ENCODE measurements around the gene CEP152.

The CEP152 gene

GRCh38 chr15:48811325-48811958 is 573 bp upstream of the CEP152 start:
- no peak for TF ChIP-seq TAF1 (IDR thresholded peaks at IDR 0.05; ENCODE audit: low read depth)
- TF ChIP-seq, protein P1, sequence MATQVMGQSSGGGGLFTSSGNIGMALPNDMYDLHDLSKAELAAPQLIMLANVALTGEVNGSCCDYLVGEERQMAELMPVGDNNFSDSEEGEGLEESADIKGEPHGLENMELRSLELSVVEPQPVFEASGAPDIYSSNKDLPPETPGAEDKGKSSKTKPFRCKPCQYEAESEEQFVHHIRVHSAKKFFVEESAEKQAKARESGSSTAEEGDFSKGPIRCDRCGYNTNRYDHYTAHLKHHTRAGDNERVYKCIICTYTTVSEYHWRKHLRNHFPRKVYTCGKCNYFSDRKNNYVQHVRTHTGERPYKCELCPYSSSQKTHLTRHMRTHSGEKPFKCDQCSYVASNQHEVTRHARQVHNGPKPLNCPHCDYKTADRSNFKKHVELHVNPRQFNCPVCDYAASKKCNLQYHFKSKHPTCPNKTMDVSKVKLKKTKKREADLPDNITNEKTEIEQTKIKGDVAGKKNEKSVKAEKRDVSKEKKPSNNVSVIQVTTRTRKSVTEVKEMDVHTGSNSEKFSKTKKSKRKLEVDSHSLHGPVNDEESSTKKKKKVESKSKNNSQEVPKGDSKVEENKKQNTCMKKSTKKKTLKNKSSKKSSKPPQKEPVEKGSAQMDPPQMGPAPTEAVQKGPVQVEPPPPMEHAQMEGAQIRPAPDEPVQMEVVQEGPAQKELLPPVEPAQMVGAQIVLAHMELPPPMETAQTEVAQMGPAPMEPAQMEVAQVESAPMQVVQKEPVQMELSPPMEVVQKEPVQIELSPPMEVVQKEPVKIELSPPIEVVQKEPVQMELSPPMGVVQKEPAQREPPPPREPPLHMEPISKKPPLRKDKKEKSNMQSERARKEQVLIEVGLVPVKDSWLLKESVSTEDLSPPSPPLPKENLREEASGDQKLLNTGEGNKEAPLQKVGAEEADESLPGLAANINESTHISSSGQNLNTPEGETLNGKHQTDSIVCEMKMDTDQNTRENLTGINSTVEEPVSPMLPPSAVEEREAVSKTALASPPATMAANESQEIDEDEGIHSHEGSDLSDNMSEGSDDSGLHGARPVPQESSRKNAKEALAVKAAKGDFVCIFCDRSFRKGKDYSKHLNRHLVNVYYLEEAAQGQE (IDR thresholded peaks at IDR 0.05; ENCODE audit: low read depth), result no peak
- no peak for TF ChIP-seq CEBPB (IDR thresholded peaks at IDR 0.05)
- TF ChIP-seq EGR1 (IDR thresholded peaks at IDR 0.05), result no peak
- no peak for TF ChIP-seq CREB1 (IDR thresholded peaks at IDR 0.05; ENCODE audit: low read depth)
- TF ChIP-seq MAX (IDR thresholded peaks at IDR 0.05), result no peak
- no peak for TF ChIP-seq TEAD4 (IDR thresholded peaks at IDR 0.05)
- no peak for TF ChIP-seq NFIC (IDR thresholded peaks at IDR 0.05)
- no peak for TF ChIP-seq RAD21 (IDR thresholded peaks at IDR 0.05; ENCODE audit: low read depth)
- no peak for TF ChIP-seq ZBTB7A (IDR thresholded peaks at IDR 0.05; ENCODE audit: low read depth)
- no peak for TF ChIP-seq TCF12 (IDR thresholded peaks at IDR 0.05; ENCODE audit: low read depth)
- TF ChIP-seq YY1 (IDR thresholded peaks at IDR 0.05; ENCODE audit: low read depth), result no peak

- no peak for TF ChIP-seq EP300 (IDR thresholded peaks at IDR 0.05; ENCODE audit: borderline replicate concordance)
- TF ChIP-seq RAD21 (IDR thresholded peaks at IDR 0.05; ENCODE audit: low read depth), result no peak
- TF ChIP-seq TCF12 (IDR thresholded peaks at IDR 0.05; ENCODE audit: low read depth), result no peak
- TF ChIP-seq ZBTB7A (IDR thresholded peaks at IDR 0.05; ENCODE audit: low read depth), result no peak
- TF ChIP-seq CREB1 (IDR thresholded peaks at IDR 0.05; ENCODE audit: low read depth), result no peak
- TF ChIP-seq TAF1 (IDR thresholded peaks at IDR 0.05; ENCODE audit: low read depth), result no peak
- TF ChIP-seq CEBPB (IDR thresholded peaks at IDR 0.05), result no peak
- TF ChIP-seq, protein P1 (IDR thresholded peaks at IDR 0.05; ENCODE audit: low read depth), result no peak
- no peak for TF ChIP-seq NFIC (IDR thresholded peaks at IDR 0.05)
- TF ChIP-seq YY1 (IDR thresholded peaks at IDR 0.05; ENCODE audit: low read depth), result no peak
- TF ChIP-seq, protein P2, sequence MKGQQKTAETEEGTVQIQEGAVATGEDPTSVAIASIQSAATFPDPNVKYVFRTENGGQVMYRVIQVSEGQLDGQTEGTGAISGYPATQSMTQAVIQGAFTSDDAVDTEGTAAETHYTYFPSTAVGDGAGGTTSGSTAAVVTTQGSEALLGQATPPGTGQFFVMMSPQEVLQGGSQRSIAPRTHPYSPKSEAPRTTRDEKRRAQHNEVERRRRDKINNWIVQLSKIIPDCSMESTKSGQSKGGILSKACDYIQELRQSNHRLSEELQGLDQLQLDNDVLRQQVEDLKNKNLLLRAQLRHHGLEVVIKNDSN (IDR thresholded peaks at IDR 0.05), result no peak
Measured at GRCh38 chr15:48806151-48806550, 4.7 kb downstream of the CEP152 start.

GRCh38 chr15:48805591-48805990 is 5.3 kb downstream of the CEP152 start:
- no peak for TF ChIP-seq YY1 (IDR thresholded peaks at IDR 0.05; ENCODE audit: low read depth)
- no peak for TF ChIP-seq TAF1 (IDR thresholded peaks at IDR 0.05; ENCODE audit: low read depth)
- TF ChIP-seq CREB1 (IDR thresholded peaks at IDR 0.05; ENCODE audit: low read depth), result no peak

- no peak for TF ChIP-seq YY1 (IDR thresholded peaks at IDR 0.05; ENCODE audit: low read depth)
- TF ChIP-seq NFIC (IDR thresholded peaks at IDR 0.05), result no peak
- no peak for TF ChIP-seq TAF1 (IDR thresholded peaks at IDR 0.05; ENCODE audit: low read depth)
- no peak for TF ChIP-seq CREB1 (IDR thresholded peaks at IDR 0.05; ENCODE audit: low read depth)
- no peak for TF ChIP-seq EGR1 (IDR thresholded peaks at IDR 0.05)
- no peak for TF ChIP-seq RAD21 (IDR thresholded peaks at IDR 0.05; ENCODE audit: low read depth)
- no peak for TF ChIP-seq ZBTB7A (IDR thresholded peaks at IDR 0.05; ENCODE audit: low read depth)
- TF ChIP-seq CEBPB (IDR thresholded peaks at IDR 0.05), result no peak
- TF ChIP-seq TCF12 (IDR thresholded peaks at IDR 0.05; ENCODE audit: low read depth), result no peak
- no peak for TF ChIP-seq EP300 (IDR thresholded peaks at IDR 0.05; ENCODE audit: borderline replicate concordance)
- TF ChIP-seq MAX (IDR thresholded peaks at IDR 0.05), result no peak
- TF ChIP-seq FOXM1 (IDR thresholded peaks at IDR 0.05; ENCODE audit: borderline replicate concordance, low read depth), result no peak
Measured at GRCh38 chr15:48803877-48804276, 7.0 kb downstream of the CEP152 start.

DNA sequence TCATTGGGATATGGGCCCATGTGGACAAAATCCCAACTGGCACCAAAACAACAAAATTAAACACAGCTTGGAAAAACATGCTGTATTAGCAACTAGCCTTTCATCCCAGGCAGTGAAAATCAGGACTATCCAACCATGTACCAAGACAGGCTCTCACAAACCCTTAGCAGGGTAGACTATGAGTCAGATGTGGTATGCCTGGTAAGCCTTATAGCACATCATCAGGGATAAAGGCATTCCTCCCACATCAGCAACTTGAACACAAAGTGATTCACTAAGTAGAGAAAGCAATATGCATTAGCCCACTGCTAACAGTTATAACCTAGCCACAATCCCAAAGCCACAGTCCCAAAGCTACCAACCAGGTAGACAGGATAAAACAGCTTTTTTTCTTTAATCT is 8.0 kb downstream of the CEP152 start:
- TF ChIP-seq TEAD4 (IDR thresholded peaks at IDR 0.05) (no peak), FOXM1 (IDR thresholded peaks at IDR 0.05; ENCODE audit: borderline replicate concordance, low read depth) (no peak), RAD21 (IDR thresholded peaks at IDR 0.05; ENCODE audit: low read depth) (no peak), YY1 (IDR thresholded peaks at IDR 0.05; ENCODE audit: low read depth) (no peak), EP300 (IDR thresholded peaks at IDR 0.05; ENCODE audit: borderline replicate concordance) (no peak), NFIC (IDR thresholded peaks at IDR 0.05) (no peak), TAF1 (IDR thresholded peaks at IDR 0.05; ENCODE audit: low read depth) (no peak), MAX (IDR thresholded peaks at IDR 0.05) (no peak)
- TF ChIP-seq, protein P1 (IDR thresholded peaks at IDR 0.05; ENCODE audit: low read depth), result no peak
- TF ChIP-seq, protein P2 (IDR thresholded peaks at IDR 0.05), result no peak
